Measurements from ENCODE around the gene JUP.

Gene JUP

DNA sequence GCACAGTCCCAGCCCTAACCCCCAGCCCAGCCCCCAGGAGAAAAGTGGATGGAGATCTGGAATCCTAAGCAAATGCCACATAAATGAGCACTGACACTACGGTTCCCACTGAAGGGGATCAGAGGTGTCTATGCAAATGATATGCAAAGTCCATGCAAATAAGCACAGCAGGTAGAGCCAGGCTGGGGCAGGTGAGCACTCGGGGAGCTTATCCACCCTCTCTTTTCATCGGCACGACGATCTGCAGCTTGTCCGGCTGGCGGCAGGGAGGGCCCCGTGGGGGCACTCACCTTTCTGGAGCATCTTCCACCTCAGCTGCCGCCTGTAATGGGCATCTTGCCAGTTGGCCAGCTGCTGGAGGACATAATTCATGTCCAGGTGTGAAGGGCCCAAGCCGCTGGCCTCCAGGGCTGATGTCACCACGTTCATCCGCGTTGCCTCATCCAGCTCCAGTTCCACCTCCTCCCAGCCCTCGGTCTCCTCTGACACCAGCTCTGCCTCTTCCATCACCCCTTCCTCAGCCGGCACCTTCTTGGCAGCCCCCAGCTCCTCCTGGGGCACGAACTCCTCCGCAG lies 61.9 kb downstream of the JUP start:
- DNase-seq: no peak

DNA sequence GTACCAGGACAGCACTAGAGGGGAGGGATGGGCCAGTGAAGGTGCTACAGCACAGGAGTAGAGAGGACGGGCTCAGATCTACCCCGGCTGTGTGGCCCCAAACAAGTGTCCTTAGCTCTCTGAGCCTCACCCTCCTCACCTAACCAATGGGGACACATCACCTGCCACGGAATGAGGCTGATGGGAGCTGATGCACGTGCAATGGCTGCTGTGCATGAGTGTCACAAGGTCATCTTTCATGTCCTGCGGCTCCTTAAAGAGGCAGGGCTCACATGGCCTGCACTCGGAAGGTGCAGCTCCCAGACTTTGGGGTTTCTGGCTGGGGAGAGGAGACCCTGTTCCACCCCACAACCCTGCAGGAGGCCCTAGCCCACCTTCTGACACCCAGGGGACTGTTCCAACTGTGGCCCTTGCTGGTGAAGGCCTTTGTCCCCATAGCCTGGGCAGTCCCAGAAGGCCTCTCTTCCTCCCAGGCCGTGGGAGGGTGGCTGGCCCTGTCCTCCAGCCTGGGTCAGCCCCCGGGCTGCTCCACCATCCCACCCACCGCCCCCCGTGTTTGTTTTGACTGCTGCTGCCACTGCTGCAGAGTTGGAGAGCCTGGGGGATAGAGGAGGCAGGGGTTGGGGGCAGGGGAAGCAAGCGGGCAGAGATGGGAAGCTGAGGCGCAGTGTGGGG lies 62.6 kb downstream of the JUP start:
- DNase-seq: no peak

- DNase-seq: no peak
Observed at GRCh38 chr17:41722231-41722630, 64.3 kb downstream of the JUP start.

DNA sequence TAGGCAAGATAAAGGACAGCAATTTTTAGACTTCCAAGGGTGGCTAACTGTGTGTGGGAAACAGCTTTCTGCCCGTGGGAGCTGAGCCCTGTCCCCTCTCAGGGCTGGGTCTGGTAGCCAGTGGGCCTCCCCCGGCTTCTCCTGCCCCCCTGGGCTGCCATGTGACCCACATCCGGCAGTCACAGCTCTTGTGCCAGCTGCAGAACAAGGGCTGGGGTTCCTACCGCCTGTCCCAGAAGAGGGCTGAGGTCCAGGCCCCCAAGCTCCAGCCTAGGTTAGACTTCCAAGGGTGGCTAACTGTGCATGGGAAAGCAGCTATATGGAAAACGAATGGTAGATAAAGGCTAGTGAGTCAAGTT lies 68.2 kb downstream of the JUP start:
- no peak for DNase-seq

GRCh38 chr17:41717408-41718286 lies 68.9 kb downstream of the JUP start:
- DNase-seq: no peak

DNA sequence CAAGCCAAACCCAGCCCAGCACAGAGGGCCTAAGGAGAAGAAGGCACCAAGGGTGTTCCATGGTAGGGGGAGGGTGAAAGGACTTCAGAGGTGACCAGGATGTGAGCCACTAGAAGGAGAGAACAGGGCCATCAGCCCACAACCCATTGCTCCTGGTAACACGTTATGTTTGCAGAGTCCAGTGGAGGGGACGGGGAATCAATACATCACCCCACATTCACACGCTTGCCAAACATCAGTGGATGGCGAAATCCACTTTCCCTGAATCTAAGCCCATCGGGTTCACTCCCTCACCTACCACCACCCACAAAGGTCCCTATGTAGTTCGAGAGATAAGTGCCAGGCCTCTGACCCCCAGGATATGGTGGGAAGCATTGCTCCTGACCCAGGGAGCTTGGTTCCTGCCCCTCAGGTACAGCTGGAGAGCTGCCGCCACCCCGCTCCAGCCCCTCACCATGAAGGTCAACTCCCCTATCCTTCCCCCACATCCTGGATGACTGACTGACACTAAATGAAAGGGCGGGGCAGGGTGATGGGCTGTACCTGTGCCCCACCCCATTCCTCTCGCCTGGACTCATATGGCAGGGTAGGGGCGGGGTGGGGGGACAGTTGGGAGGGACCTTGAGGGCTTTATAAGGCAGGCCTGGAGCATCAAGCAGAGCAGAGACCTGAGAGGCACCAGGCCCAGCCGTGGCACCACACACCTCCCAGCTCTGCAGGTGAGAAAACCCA lies 74.7 kb downstream of the JUP start, which contains the start of gene GAST:
GAST (plus strand) TSS at position 663 of the 732 bp plus-strand sequence. CDS start 3,106 bp downstream, outside the sequence.
- no peak for DNase-seq

DNA sequence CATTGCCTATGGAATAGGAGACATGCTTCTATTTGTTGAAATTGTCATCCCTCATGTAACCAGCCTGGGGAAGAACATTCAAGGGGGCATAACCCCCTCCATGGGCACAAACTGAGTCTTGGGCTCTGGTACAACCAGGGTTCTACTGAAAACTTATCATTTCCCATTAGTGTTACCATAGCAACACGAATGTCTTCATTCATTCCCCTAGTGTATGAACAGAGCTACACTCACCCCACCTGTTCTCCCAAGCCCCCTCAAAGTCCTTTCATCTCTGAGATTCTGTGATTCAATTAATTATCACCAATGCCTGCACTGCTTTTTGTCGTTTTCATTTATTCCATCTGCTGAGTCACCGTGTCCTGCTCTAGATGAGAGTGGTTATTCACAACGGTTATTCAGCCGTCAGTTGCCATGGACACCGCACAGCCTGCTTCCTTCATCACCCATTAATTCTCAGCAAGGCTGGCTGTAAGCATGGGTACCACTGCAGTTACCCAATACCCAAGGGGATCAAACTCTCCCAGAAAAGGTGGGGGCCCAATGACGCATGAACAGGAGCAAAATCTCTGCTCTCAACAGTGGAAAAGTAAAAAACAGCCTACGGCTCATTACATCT lies 75.9 kb downstream of the JUP start:
- DNase-seq: no peak

DNA sequence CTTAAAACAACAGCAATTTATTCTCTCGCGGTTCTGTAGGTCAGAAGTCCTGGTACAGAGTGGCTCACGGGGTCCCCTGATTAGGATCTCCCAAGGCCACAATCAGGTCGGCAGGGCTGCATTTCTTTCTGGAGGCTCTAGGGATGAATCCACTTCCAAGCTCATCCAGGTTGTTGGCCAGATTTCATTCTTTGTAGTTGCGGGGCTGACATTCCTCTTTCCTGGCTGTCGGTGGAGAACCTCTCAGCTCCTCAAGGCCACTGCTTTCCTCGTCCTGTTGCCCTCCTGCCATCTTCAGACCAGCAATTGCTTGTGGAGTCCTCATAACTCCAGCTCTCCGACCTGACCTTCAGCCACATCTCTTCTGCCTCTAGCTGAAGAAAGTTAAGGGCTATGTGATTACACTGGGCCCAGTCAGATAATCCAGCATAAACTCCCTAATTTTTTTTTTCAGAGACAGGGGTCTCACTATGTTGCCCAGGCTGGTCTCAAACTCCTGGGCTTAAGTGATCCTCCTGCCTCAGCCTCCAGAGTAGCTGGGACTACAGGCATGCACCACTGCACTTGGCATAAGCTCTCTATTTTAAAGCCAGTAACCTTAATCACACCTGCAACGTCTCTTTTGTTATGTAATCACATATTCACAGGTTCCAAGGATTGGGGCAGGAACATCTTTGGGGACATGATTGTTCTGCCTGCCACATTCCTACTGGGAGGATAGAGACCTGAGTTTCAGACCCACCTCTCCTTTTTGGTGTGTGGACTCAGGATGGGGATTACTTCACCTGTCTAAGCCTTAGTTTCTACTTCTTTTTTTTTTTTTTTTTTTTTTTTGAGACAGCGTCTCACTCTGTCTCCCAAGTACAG lies 78.5 kb downstream of the JUP start:
- no peak for DNase-seq

- DNase-seq: no peak
Observed at GRCh38 chr17:41705271-41705991, 81.1 kb downstream of the JUP start.
